Endometrium (tissue), 2 donors: ENCODE results near the gene XG.
"Not testable (repeated sequence)": the region's sequence is repeated elsewhere in the genome, so short reads cannot be mapped to it uniquely, and the experiment has no call there.

ENCODE experiments used
- FAIRE-seq: peaks from 2 replicates; lab custom pipeline; 2012; peaks lifted over from hg19 to GRCh38; lab: Jason Lieb, UNC
- donor health status: control.
- donor health status: control.

The XG gene

GRCh38 chrX:2735270-2735669, 16.6 kb upstream of the XG start:
- no peak for FAIRE-seq

GRCh38 chrX:2740672-2741071, 11.2 kb upstream of the XG start:
- no peak for FAIRE-seq

- no peak for FAIRE-seq
Measured at GRCh38 chrX:2741386-2741785, 10.5 kb upstream of the XG start.

- FAIRE-seq = not testable (repeated sequence)
Measured at GRCh38 chrX:2746250-2746649, 5.6 kb upstream of the XG start.

DNA sequence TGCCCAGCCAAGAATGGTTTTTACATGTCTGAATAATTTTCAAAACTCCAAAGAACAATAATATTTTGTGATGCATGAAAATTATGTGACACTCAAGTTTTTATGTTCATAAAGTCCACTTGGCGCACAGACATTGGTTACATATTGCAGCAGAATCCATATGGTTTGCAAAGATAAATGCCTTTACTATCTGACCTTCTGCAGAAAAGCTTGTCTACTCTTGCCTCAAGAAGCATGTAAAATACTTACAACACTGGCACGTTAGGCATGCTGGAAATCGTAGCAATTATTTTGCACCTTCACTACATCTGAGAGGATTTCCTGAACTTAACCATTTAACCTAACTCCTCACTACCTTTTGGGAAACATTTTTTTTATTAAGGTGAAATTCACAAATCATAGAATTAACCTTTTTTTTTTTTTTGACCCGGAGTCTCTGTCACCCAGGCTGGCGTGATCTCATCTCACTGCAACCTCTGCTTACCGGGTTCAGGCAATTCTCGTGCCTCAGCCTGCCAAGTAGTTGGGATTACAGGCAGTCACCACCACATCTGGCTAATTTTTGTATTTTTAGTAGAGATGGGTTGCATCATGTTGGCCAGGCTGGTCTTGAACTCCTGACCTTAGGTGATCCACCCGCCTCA, 3.5 kb upstream of the XG start:
- no peak for FAIRE-seq

GRCh38 chrX:2748815-2749188, 3.0 kb upstream of the XG start:
- FAIRE-seq = no peak

DNA sequence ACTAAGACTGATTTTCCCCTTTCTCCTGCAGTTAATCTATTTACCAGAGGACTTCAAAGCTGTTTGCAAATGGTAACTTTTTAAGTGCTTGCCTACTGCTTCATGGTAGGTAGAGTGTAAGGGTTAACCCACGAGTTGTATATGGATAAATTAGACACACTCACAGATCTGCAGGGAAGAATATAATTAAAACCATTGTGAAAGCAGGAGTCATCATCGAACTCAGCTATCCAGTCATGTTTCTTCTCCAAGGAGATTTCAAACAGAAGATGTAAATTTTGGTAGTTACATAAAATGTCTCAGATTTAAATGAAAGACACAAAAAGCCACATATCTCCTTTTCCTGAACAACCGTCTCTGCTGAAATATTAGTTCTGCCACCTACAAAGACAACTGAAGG, 549 bp upstream of the XG start:
- FAIRE-seq = no peak

- FAIRE-seq = not testable (repeated sequence)
Measured at GRCh38 chrX:2752441-2752840, 601 bp downstream of the XG start.

DNA sequence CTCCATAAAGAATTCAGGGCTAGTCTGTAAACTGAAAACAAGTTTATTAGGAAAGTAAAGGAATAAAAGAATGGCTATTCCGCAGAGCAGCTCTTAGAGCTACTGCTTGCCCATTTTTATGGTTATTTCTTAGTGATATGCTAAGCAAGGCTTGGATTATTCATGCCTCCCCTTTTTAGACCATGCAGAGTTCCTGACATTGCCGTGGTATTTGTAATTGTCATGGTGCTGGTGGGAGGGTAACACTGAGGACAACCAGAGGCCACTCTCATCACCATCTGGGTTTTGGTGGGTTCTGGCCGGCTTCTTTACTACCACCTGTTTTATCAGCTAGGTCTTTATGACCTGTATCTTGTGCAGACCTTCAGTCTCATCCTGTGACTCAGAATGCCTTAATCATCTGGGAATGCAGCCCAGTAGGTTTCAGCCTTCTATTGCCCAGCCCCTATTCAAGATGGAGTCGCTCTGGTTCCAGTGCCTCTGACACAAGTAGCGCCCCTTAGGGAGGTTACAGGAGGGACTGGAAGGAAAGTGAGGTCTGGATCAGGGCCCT, 3.4 kb downstream of the XG start:
- FAIRE-seq = not testable (repeated sequence)

DNA sequence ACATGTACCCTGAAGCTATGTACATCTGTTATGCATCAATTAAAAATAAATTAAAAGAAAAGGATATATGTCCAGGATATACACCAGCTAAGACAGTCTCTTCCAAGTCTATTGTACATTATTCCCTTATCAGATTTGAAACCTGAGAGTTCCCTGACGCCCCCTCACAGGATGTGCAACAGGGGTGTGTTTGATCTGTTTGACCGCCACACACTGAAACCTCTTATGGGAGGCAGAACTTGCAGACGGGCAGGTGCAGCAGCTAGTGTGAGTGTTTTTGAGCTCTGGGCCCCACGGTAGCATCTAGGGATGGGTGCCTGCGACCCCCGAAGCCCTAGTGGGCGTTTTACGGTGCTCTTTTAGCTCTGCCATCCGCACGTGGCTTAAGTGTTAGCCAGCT, 4.7 kb downstream of the XG start:
- FAIRE-seq = no peak

DNA sequence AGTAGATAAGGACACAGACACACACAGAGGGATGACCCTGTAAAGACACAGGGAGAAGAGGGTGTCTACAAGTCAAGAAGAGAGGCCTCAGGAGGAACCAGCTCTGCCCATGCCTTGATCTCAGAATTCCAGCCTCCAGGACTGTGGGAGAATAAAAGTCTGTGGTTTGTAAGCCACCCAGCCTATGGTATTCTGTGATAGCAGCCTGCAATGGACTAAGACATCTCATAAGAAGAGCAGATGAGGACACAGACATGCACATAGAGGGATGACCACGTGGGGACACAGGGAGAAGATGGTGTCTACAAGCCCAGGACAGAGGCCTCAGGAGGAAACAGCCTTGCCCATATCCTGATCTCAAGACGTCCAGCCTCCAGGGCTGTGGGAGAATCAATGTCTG, 9.4 kb downstream of the XG start:
- FAIRE-seq = no peak

DNA sequence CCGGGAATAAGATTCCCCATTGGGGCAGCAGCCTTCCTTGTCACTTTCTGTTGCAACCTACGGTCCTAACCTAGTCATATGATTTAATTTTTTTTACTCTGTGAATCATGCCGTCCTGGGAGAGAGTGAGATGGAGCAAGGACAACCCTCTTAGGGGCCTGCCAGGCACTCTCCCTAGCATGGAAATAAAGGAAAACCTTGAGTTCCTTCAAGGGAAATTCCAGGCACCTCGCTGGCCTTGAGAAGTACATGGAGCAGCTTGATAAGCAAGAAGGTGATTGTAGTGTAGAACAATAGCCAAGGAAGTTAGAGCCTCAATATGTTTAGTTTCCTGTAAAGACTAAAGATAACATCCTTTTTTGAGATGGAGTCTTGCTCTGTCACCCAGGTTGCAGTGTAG, 10.8 kb downstream of the XG start:
- not testable (repeated sequence) for FAIRE-seq

DNA sequence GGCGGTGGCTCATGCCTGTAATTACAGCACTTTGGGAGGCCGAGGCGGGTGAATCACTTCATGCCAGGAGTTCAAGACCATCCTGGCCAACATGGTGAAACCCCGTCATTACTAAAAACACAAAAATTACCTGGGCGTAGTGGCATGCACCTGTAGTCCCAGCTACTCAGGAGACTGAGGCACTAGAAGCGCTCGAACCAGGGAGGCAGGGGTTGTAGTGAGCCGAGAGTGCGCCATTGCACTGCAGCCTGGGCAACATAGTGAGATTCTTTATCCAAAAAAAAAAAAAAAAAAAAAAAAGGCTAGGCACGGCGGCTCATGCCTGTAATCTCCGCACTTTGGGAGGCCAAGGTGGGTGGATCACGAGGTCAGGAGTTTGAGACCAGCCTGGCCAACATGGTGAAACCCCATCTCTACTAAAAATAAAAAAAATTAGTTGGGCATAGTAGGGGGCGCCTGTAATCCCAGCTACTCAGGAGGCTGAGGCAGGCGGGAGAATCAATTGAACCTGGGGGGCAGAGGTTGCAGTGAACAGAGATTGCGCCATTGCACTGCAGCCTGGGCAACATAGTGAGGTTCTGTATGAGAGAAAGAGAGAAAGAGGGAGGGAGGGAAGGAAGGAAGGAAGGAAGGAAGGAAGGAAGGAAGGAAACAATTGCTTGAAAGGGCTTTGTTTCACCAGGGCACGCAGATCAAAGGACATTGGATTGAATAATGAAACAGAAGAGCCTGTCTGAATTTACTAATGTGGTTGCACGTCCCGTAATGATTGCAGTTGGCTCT, 13.1 kb downstream of the XG start:
- not testable (repeated sequence) for FAIRE-seq

DNA sequence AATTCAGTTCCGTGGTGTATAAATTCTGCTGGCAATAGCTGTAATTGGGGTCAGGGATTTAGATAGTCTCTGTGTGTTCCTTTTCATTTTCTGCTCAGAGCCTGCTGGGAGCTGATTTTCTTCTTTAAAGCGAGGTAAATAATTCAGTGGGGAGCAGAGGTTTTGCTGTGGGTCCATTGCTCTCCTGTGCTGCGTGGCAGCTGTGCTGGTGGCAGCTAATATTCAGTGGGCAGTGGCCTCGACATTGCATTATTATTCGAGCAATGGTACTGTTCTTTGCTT, 13.7 kb downstream of the XG start:
- no peak for FAIRE-seq

DNA sequence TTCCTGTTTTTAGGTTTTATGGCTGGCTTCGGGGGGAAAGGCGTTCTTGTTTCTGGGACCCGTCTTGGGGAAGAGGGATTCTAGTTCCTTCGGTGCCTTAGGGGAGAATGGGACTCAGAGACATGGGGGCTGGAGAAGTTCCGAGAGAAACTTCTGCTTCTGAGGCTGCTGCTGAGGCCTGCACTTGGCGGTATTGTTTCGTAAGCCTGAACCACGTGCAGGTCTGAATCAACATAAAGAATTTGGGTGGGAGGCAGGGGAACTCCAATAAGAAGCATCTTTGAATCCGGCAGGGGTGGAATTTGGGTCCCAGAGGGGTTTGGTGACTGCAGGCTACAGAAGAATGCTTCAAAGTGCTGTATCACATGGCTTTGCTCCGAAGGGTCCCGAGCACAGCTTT, 15.1 kb downstream of the XG start:
- FAIRE-seq = no peak

- FAIRE-seq = no peak
Measured at GRCh38 chrX:2767631-2768455, 16.0 kb downstream of the XG start.

DNA sequence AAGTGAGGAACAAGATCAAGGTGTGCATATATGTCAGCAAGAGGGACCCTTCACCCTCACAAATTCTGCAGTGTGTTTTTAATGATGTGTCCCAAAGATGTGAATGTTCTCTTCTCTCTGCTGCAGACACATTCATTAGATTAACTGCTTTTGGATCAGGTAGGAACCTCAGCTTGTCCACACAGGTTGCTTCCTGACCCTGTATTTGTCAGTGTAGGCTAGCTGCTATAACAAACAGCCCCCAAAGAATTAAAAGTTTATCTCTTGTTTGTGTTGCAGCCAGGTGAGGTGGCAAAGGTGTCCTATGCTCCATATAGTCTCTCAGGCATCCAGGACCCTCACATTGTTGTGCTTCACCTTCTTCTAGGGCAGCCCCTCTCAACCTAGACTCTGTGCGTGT, 17.8 kb downstream of the XG start:
- FAIRE-seq = no peak

DNA sequence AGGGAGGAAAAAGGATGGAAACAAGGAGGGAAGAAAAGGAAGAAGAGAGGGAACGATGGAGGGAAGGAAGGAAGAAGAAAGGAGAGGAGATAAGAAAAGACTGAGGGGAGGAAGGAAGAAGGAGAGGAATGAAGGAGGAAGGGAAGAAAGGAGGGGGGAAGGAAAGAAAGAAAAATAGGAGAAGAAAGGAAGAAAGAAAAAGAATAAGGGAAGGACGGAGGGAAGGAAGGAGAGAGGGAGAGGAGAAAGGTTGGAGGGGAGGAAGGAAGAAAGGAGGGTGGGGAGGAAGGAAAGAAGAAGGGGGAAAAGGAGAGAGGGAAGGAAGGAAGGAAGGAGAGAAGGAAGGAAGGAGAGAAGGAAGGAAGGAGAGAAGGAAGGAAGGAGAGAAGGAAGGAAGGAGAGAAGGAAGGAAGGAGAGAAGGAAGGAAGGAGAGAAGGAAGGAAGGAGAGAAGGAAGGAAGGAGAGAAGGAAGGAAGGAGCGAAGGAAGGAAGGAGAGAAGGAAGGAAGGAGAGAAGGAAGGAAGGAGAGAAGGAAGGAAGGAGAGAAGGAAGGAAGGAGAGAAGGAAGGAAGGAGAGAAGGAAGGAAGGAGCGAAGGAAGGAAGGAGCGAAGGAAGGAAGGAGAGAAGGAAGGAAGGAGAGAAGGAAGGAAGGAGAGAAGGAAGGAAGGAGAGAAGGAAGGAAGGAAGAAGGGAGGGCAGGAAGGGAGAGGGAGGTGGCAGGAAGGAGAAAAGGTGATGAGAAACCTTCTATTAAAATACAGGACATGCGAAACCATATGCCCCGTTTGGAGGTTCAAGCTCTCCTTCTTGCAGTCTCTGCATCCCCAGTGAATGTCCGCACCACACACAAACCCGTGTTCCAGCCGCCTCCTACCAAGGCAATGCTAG, 21.6 kb downstream of the XG start:
- FAIRE-seq = not testable (repeated sequence)

DNA sequence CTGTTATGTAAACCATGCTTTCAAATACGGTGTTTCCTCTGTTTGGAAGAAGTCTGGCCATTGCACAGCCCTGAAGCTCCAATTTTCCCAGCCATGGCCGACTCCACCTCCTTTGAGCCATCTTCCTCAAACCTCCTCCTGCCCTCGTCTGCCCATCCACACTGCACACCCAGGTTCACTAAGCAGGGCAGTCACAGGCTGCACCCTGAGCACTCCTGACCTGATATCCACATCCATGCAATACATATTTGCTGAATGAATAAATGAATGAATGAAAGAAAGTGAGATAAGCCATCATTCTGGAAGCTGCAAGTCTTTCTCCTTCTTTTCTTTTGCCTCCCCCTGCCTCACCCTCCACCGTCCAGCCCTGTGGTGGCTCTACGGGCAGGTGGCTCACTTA, 22.2 kb downstream of the XG start:
- no peak for FAIRE-seq

- FAIRE-seq = no peak
Measured at GRCh38 chrX:2774776-2775175, 22.9 kb downstream of the XG start.

GRCh38 chrX:2780472-2781225, 28.8 kb downstream of the XG start:
- FAIRE-seq = not testable (repeated sequence)
